ENCODE measurements around the gene TRAM2. TPM values are rescaled to one million over a fixed set of nuclear protein-coding genes. Genes with fewer than 3 reads are reported as not detected.

TRAM2 gene
- total and polyA plus RNA-seq, 2 donors (not counting 3 experiments of a cell fraction or from before 2014, with no cell fraction given): 85.7 to 98.6 TPM

DNA sequence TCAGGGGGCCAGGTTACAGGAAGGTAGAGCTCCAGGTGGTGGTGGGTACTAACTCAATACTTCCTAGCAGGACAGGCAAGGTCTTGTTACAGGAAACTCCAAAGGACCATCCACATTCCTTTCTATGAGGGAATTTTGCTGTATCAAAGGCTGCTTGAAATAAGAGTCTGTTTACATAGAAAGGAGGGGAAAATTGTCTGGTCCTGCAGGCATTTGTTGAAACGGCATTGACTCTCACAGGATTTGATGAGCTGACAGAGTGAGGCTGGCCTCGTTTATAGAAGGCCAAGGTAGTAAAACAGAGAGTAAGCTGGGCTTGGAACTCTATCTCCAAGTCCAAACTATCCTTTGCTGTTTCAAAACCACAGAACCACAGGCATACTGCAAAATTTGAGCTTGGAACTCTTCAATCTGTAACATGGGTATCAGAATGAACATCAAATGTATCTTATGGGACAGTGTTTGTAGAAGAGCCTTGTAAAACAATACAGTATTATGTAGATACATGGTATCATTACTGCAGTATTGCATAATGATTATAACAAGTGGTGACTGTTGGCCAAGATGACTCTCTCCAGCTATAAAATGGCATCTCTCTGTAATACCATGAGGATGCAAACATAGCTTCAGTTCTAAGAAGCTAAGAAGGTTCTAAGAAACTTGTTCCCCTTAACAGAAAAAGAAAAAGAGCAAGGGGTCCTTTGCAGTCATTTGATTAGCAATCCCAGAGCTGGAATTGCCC, 61.5 kb downstream of the TRAM2 start:
- no TSS peak for BruUV-seq (replicated peaks)
- Histone ChIP-seq H2AFZ (ENCODE audit: low read depth, low read length) (no peak overlapping the region), H4K20me1 (replicated peaks; ENCODE audit: control insufficient read depth, extremely low read depth, insufficient read depth, low read length) (no peaks in the 10 kb centered on the region), H3K36me3 (ENCODE audit: control insufficient read depth in 2 of 2, extremely low read depth in 1 of 2, insufficient read depth in 2 of 2, low read length in 2 of 2) (peaks cover 13 to 15% of the 10 kb centered on the region in 2 experiments), H3K9ac (replicated peaks; ENCODE audit: extremely low read depth, insufficient read depth, low read length) (no peak overlapping the region), H3K4me3 (replicated peaks in 1 of 3; ENCODE audit: insufficient read depth in 1 of 3, low read depth in 1 of 3, low read length in 3 of 3) (no peak overlapping the region), H3K9me3 (replicated peaks; ENCODE audit: control insufficient read depth, insufficient read depth, low read length) (no peaks in the 10 kb centered on the region), H3K27ac (ENCODE audit: insufficient read depth, low read depth, low read length) (no peak overlapping the region), H3K4me2 (ENCODE audit: insufficient read depth, low read length) (no peak overlapping the region), H3K27me3 (ENCODE audit: control insufficient read depth in 2 of 2, insufficient read depth in 2 of 2, low read length in 2 of 2) (no peaks in the 10 kb centered on the region), H3K79me2 (ENCODE audit: control insufficient read depth, insufficient read depth, low read length) (peaks cover 36% of the 10 kb centered on the region), H3K4me1 (ENCODE audit: control insufficient read depth, extremely low read depth, insufficient read depth, low read length) (peaks cover 76% of the 10 kb centered on the region), H3K9me1 (replicated peaks; ENCODE audit: control insufficient read depth, extremely low read depth, insufficient read depth, low read length) (no peaks in the 10 kb centered on the region)
- TF ChIP-seq, protein P1, sequence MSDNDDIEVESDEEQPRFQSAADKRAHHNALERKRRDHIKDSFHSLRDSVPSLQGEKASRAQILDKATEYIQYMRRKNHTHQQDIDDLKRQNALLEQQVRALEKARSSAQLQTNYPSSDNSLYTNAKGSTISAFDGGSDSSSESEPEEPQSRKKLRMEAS (IDR thresholded peaks at IDR 0.05; ENCODE audit: insufficient read depth, insufficient read length): no peak
- TF ChIP-seq JUN (IDR thresholded peaks at IDR 0.05; ENCODE audit: borderline replicate concordance, insufficient read depth, insufficient read length, low read depth): no peak
- no peak for TF ChIP-seq POLR2AphosphoS5 (IDR thresholded peaks at IDR 0.05; ENCODE audit: insufficient read depth, low read depth, low read length)
- no peak for TF ChIP-seq GATA2 (IDR thresholded peaks at IDR 0.05; ENCODE audit: insufficient read depth, insufficient read length, low read depth, low read length)
- TF ChIP-seq, protein P2, sequence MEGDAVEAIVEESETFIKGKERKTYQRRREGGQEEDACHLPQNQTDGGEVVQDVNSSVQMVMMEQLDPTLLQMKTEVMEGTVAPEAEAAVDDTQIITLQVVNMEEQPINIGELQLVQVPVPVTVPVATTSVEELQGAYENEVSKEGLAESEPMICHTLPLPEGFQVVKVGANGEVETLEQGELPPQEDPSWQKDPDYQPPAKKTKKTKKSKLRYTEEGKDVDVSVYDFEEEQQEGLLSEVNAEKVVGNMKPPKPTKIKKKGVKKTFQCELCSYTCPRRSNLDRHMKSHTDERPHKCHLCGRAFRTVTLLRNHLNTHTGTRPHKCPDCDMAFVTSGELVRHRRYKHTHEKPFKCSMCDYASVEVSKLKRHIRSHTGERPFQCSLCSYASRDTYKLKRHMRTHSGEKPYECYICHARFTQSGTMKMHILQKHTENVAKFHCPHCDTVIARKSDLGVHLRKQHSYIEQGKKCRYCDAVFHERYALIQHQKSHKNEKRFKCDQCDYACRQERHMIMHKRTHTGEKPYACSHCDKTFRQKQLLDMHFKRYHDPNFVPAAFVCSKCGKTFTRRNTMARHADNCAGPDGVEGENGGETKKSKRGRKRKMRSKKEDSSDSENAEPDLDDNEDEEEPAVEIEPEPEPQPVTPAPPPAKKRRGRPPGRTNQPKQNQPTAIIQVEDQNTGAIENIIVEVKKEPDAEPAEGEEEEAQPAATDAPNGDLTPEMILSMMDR (IDR thresholded peaks at IDR 0.05; ENCODE audit: extremely low read depth in 1 of 2, insufficient read depth in 1 of 2, low read depth in 1 of 2, low read length in 2 of 2): no peak
- no peak for TF ChIP-seq MYC (IDR thresholded peaks at IDR 0.05; ENCODE audit: low read depth, low read length)
- no peak for TF ChIP-seq EZH2 (IDR thresholded peaks at IDR 0.05; ENCODE audit: borderline replicate concordance, low read depth, low read length, severe bottlenecking)
- TF ChIP-seq POLR2A (IDR thresholded peaks at IDR 0.05; ENCODE audit: low read depth, low read length): no peak
- no peak for TF ChIP-seq FOS (IDR thresholded peaks at IDR 0.05; ENCODE audit: borderline replicate concordance, insufficient read depth, low read length)
- intact Hi-C loops (cut with micrococcal nuclease) (loop anchor here (10.0 kb wide), 1 partner anchor 479 kb away; the partner anchor contains the start of gene GSTA4), dilution Hi-C loops (cut with MboI; ENCODE audit: extremely low pct_ligation_motif_present, low sequenced_read_pairs) (no loop called here)
- DNase-seq (ENCODE audit: low read depth, low spot score) (no peak), FAIRE-seq (no peak)
- POLR2A ChIA-PET: no interaction called here
- CTCF ChIA-PET: interaction anchor here (0.9 to 2.0 kb wide), 6 partner anchors 9 to 99 kb away, joined by 3 to 6 read pairs (median 3); partner anchors contain the start of gene TRAM2

All from endothelial cell of umbilical vein (primary cell).